Cerebellar nuclear complex (tissue), 1 donor: ENCODE results near the gene HES3.

Source experiments
- DNase-seq, 2 experiments: peaks; one replicate each; lab custom pipeline; 2025; lab: John Stamatoyannopoulos, UW

HES3 gene

DNA sequence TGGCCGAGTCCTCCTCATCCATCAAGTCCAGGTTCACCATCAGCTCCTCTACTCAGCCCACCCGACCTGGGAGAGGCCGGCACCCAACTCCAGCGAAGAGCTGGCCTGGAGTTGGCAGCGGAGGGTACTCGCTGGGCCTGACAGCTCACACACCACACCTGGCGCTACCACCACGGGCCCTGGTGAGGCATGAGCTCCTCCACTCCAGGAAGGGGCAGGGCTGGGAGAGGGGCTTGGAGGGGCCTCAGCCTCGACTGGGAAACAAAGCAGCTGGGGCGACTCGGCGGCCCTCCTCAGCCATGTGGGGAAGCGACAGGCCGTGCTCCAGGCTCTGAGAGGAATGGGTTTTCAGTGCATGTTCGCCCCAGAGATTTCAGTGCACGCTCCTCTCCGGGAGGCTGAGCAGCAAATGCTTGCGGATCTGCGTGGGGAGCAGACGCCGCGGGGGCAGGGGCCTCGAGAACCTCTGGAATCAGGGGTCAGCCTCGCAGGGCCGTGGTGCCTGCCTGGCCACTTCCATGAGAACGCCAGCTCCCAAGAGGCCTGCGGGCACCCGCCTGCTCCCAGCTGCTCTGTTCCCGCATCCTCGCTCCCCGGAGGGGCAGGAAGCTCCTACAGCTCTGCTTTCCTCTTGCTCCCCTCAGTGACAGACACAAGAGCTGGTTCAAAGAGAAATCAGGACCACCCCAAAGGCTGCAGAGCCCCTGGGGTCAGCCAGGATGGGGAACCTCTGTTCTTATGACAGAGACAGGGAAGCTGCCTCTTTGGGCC, 35.8 kb downstream of the HES3 start:
- no peak for DNase-seq

GRCh38 chr1:6280761-6281451, 36.9 kb downstream of the HES3 start:
- no peak for DNase-seq

- no peak for DNase-seq
Observed at GRCh38 chr1:6281511-6282402, 37.8 kb downstream of the HES3 start.

DNA sequence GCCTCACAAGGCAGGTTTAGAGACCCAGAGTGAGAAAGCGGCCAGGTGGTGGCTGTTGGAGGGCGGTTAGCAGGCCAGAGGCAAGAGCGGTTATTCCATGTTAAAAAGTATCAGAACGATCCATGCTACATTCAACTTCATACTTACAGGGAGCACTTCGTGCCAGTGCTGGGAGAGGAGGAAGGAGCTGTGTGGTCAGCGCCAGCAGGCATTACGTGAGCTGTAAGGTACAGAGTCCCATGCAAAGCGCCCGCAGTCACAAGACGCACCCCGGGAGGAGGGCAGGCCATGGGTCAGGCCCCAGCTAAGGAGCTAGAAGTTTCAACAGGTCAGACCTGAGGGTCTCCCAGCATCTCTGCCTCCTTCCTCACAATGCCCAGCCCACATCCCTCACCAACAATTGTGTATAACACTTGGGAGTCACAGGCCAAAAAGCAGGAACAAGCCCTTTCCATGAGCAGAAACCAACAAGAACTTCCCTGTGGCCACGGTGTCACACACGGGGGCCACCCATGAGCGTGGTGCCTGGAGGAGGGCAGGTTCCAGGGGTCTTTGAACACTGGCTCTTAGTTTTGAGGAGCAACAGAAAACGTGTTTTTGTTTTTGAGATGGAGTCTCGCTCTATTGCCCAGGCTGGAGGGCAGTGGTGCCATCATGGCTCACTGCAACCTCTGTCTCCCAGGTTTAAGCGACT, 38.7 kb downstream of the HES3 start:
- DNase-seq: no peak

- DNase-seq: peak; percentile 10 to 31
Observed at GRCh38 chr1:6285336-6285735, 41.4 kb downstream of the HES3 start.

GRCh38 chr1:6286266-6286665, 42.3 kb downstream of the HES3 start:
- DNase-seq: no peak

DNA sequence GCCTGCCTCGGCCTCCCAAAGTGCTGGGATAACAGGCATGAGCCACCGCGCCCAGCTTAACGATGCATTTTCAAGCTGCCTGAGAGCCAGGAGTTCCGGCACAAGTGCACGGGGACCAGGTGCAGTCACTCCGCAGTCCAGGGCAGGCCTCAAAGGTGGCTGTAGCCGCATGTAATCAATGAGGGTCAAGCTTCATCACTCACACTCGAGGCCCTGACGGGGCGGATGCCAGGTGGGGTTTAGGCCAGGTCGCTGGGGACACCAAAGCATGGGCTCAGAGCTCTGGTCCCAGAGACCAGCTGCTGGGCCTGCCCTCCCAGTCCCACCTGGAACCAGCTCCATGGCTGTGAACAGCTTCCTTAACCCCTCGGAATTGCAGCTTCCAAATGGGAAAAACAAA, 43.0 kb downstream of the HES3 start:
- no peak for DNase-seq

- no peak for DNase-seq
Observed at GRCh38 chr1:6287431-6287886, 43.5 kb downstream of the HES3 start.

DNA sequence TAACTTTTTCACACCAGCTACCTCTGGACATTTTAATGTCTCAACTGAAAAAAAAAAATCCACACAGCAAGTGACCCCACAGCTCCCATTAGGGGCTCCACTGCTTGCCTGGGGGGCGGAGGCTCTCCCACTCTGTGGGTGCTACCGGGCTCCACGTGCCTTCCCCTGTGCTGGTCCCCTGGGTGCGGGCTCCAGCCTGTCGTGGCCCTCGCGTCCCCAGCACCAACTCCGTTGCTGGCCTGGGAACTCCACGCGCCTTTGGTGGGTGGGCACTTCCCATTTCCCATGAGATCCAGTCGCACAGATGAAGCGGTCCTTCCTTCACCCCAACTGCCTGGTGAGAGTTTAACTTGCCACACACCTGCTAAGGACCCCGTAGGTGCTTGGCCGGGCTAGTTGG, 44.0 kb downstream of the HES3 start:
- DNase-seq: no peak

DNA sequence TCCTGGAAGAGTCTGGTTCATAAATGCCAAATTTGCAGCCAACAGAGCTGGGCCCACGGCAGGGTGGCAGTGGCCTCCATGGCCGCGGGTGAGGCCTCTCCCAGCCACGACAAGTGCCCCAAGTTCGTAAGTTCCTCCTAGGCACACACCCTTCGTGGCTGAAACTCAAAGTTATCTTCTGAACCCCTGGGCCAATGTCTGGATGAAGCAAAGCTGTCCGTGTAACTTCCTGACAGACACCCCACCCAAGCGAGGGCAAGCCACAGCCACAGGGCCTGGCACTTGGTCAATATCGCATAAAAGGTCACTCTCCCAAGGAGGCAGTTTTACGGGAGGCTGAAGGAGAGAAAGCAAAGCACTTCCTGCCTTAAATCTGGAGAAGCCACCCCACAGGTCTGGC, 44.7 kb downstream of the HES3 start:
- DNase-seq: no peak

- no peak for DNase-seq
Observed at GRCh38 chr1:6292102-6292501, 48.1 kb downstream of the HES3 start.

- DNase-seq: no peak
Observed at GRCh38 chr1:6294080-6294889, 50.3 kb downstream of the HES3 start.

- DNase-seq: no peak
Observed at GRCh38 chr1:6294890-6295556, 51.0 kb downstream of the HES3 start.
